ENCODE results near the gene AHR.
"Not testable (repeated sequence)": the region's sequence is repeated elsewhere in the genome, so short reads cannot be mapped to it uniquely, and the experiment has no call there.

AHR gene

DNA sequence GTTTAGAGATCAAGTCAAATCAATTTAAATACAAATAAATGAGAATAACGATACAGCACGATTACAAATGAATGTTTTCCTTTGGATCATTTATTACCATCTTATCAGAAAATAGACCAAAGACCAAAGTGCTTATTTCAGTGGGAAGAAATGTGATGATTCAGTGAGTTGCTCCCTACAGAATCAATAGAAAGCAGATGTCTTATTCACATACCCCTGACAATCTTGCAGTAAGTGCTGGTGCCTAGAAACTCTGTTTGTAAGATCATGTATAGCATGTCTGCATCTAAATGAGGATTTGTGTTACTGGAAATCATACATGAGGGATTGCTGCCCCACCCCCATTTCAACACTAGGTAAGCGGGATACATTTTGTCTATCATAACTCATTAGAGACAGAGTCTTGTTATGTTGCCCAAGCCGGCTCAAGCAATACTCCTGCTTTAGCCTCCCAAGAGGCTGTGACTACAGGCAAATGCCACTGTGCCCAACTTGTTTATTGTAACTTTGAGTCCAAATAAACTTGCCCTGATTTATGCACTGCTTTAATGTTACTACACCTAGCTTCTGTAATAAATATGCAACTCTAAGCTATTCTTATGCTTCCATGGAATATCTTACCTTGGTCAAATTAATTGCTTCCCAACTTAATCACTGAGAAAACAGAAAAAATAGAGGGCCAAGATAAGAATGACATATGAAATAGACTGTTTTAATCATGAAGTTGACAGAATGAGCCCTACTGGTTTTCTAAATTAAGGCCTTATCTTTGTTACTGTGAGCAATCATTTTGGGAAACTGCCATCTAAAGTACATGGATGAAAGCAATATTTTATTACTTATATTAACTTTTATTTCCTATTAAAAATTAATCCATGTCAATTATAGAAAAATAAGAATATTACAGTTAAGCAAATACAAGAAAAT is 82.5 kb downstream of the AHR start:
- DNase-seq = no peak

DNA sequence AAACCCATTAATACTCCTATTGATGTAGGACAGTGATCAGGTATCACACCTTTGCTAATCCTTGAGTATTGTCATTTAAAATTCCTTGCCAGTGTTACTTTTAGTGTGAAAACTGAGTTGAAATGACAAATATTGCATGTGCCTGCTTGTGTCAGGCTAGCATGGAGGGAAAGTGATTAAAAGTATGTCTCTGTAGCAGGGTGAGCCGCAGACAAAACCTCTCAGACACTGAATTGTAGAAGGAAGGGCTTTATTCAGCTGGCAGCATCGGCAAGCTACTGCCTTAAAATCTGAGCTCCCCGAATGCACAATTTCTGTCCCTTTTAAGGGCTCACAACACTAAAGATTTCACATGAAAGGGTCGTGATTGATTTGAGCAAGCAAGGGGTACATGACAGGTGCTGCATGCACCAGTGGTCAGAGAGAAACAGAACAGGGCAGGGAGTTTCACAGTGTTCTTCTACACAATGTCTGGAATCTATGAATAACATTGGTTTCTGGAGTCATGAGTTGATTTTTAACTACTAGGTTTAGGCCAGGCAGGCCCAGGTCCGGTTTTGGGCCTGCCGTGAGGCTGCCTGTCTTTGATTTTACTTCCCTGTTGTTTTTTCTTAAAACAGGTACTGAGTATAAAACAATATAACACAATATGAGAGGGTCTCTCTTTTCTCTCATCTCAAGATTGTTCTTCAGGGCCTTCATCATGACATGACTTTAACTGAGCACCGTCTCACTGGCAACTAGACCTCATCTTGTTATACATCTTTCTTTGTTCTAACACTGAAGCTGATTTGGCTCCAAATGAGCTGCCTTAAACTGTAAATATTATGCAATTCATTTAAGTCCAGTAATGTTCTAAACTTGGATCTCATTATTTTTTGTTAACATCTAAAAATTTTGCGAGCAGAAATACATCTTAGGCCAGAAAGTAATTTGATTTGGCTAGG is 84.2 kb downstream of the AHR start:
- DNase-seq = not testable (repeated sequence)

DNA sequence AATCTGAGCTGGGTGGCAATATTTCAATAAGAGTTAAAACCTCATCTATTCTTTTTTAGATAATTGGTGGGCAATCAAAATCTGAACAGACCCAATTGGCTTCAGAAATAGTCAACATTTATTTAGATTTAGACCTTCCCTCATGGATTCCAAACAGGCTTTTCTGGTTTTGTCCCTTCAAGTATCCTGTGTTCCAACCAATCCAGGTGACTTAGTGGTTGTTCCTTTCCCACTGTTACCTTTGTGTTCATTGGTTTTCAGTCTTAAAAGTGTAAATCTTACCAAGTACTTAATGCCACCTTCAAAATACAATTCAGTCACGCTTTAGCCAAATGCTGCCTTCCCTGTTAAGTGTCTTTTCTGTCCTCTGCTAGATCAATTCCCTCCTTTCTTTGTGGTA is 85.9 kb downstream of the AHR start:
- no peak for DNase-seq

GRCh38 chr7:17385612-17386011 is 87.2 kb downstream of the AHR start:
- DNase-seq = no peak

- no peak for DNase-seq
Observed at GRCh38 chr7:17390392-17390791, 91.9 kb downstream of the AHR start.

DNA sequence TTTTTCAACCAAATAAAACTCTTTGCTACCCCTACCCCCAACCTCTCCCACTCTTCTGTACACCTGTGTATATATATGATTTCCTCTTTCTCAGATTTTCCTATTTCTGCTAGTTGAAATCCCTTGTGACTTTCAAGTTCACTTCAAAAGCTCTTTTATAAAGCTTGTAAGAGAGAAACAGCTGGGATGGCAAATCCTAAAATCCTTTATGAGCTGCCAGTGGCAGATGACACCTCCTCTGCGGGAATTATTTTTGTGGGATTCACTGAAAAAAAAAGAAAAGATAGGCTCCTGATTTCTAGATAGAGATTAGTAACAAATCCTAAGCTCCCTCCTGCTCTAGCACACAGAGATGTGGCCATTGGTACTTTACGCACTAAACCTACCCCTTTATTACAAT is 92.9 kb downstream of the AHR start:
- DNase-seq = no peak

DNA sequence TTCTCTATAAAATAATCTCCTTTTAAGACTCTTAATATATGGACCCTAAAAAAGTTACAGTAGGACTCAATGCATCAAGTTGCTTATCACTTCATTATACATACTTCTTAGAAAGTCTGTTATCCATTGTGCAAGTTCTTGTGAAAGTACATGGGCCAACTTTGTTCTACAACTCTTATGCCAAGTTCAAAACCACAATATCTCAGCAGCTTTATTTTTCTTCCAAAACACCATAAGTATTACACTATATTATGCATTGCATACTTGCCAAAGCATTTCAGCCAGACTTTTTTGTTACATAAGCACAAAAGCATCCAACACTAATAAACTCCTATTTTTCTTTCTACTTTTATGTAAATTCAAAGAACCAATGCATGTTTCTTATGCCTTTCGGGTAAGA is 94.4 kb downstream of the AHR start:
- no peak for DNase-seq

DNA sequence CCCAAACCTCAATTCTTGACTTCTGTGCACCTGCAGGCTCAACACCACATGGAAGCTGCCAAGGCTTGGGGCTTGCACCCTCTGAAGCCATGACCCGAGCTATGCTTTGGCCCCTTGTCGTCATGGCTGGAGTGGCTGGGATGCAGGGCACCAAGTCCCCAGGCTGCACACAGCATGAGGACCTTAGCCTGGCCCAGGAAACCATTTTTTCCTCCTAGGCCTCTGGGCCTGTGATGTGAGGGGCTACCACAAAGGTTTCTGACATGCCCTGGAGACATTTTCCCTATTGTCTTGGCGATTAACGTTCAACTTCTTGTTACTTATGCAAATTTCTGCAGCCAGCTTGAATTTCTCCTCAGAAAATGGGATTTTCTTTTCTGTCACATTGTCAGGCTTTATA is 96.1 kb downstream of the AHR start:
- DNase-seq = not testable (repeated sequence)

Measured in NCI-H2171 treated with DMSO at 0.1 percent for 48 hours (cell line).